GM23248 (cell line): ENCODE results near the gene MACROD2. TPM values are rescaled to one million over a fixed set of nuclear protein-coding genes. Genes with fewer than 3 reads are reported as not detected.
A peak's percentile ranks its signal among the peaks of the same experiment; 100 is the strongest.

Experiments used
- DNase-seq: peaks from one replicate; pipeline ENCODE4 v3.0.0-alpha.2; 2015
- H2AFZ ChIP-seq: fragments of 200-600 bp; sonication (generic); 2 replicates; pipeline ENCODE4 v1.6.1; 2016; ENCODE audit warnings: antibody characterized with exemption
- H3F3A ChIP-seq: fragments of 200-600 bp; sonication (generic); 2 replicates; pipeline ENCODE4 v1.6.1; 2016; ENCODE audit warnings: mild to moderate bottlenecking, antibody characterized with exemption, mixed run types; ENCODE audit not compliant: insufficient read depth
- H3K27ac ChIP-seq: fragments of 200-600 bp; sonication (generic); 2 replicates; pipeline ENCODE4 v1.5.1; 2016; ENCODE audit warnings: mild to moderate bottlenecking
- H3K27me3 ChIP-seq: fragments of 200-600 bp; sonication (generic); replicated peaks from 2 replicates; pipeline ENCODE4 v1.6.1; 2016; ENCODE audit warnings: mild to moderate bottlenecking; ENCODE audit not compliant: insufficient read depth
- H3K36me3 ChIP-seq: fragments of 200-600 bp; sonication (generic); 2 replicates; pipeline ENCODE4 v1.6.1; 2016; ENCODE audit warnings: low read depth, mild to moderate bottlenecking
- H3K4me1 ChIP-seq: fragments of 200-600 bp; sonication (generic); 2 replicates; pipeline ENCODE4 v1.6.1; 2016; ENCODE audit warnings: mild to moderate bottlenecking; ENCODE audit not compliant: insufficient read depth
- H3K4me2 ChIP-seq: fragments of 200-600 bp; sonication (generic); one replicate; pipeline ENCODE4 v1.6.1; 2016; ENCODE audit warnings: mild to moderate bottlenecking; ENCODE audit not compliant: unreplicated experiment
- H3K4me3 ChIP-seq: fragments of 200-600 bp; sonication (generic); 2 replicates; pipeline ENCODE4 v1.5.1; 2016; ENCODE audit warnings: mild to moderate bottlenecking
- H3K79me2 ChIP-seq: fragments of 200-600 bp; sonication (generic); 2 replicates; pipeline ENCODE4 v1.6.1; 2016; ENCODE audit warnings: mild to moderate bottlenecking; ENCODE audit not compliant: insufficient read depth
- H3K9ac ChIP-seq: fragments of 200-600 bp; sonication (generic); 2 replicates; pipeline ENCODE4 v1.6.1; 2016; ENCODE audit warnings: mild to moderate bottlenecking
- H3K9me2 ChIP-seq: fragments of 200-600 bp; sonication (generic); 2 replicates; pipeline ENCODE4 v1.6.1; 2016; ENCODE audit warnings: mixed run types, mild to moderate bottlenecking, moderate library complexity; ENCODE audit not compliant: insufficient read depth
- H3K9me3 ChIP-seq: fragments of 200-600 bp; sonication (generic); one replicate; pipeline ENCODE4 v1.6.1; 2017; ENCODE audit warnings: low read depth
- H4K20me1 ChIP-seq: fragments of 200-600 bp; sonication (generic); 2 replicates; pipeline ENCODE4 v1.6.0; 2016; ENCODE audit not compliant: insufficient read depth
- EZH2 ChIP-seq: fragments of 200-600 bp; sonication (generic); IDR thresholded peaks from 2 replicates; pipeline ENCODE4 v1.6.1; 2018; ENCODE audit warnings: antibody characterized with exemption, mild to moderate bottlenecking; ENCODE audit not compliant: insufficient read depth, poor library complexity, severe bottlenecking
- EZH2phosphoT487 ChIP-seq: fragments of 200-600 bp; sonication (generic); IDR thresholded peaks from 2 replicates; pipeline ENCODE4 v1.6.1; 2018; ENCODE audit warnings: antibody characterized with exemption, moderate library complexity, mild to moderate bottlenecking, low read depth; ENCODE audit not compliant: insufficient read depth
- WGBS, 2 experiments: methylation state at CpG; one replicate each; pipeline ENCODE4 v1.1.6; 2015 to 2017; ENCODE audit warnings: low lambda C conversion rate in 2 of 2, low coverage in 1 of 2; ENCODE audit errors: missing lambda C conversion rate in 2 of 2; 5-methylcytosine and 5-hydroxymethylcytosine counted together
- in situ Hi-C: fragments of 300-500 bp; cut with MboI; formaldehyde crosslinking; loops from 2 replicates; pipeline ENCODE4 v1.15.0; 2020
- polyA plus RNA-seq: library from polyadenylated mRNA; unstranded; fragments of >200 nt; fragmentation: Nextera tagmentation; extraction: Ambion mirVana; gene quantifications from 2 replicates; pipeline ENCODE4 v1.2.1, GENCODE V29; 2016
- total RNA-seq: library from RNA; depleted of rRNA; stranded (reverse); fragments of >200 nt; shearing (Covaris generic); gene quantifications from 2 replicates; pipeline ENCODE4 v1.2.3, GENCODE V29; 2014

Gene MACROD2
- total and polyA plus RNA-seq, 2 experiments from 2014 or later, result 1.1 to 3.1 TPM

- DNase-seq, result no peak
- WGBS, 2 experiments, result 10 to 16% methylated on average over 1 of the region's 1 CpG
Measured at GRCh38 chr20:16017656-16018055, 2022.3 kb downstream of the MACROD2 start.

GRCh38 chr20:16018881-16019280 lies 2023.6 kb downstream of the MACROD2 start:
- Histone ChIP-seq H3F3A (no peaks in the 10 kb centered on the region), H3K36me3 (no peaks in the 10 kb centered on the region), H3K4me3 (no peak overlapping the region), H3K79me2 (no peaks in the 10 kb centered on the region), H3K9ac (no peak overlapping the region), H3K9me2 (no peaks in the 10 kb centered on the region), H2AFZ (no peak overlapping the region), H3K27me3 (no peaks in the 10 kb centered on the region), H4K20me1 (no peaks in the 10 kb centered on the region), H3K4me1 (no peaks in the 10 kb centered on the region), H3K9me3 (no peaks in the 10 kb centered on the region), H3K4me2 (no peak overlapping the region), H3K27ac (no peak overlapping the region)
- no peak for DNase-seq
- TF ChIP-seq EZH2phosphoT487, result no peak
- TF ChIP-seq EZH2, result no peak
- in situ Hi-C loops, result no loop called here

More at GRCh38 chr20:16017656-16018055, 2022.3 kb downstream of the MACROD2 start:
- Histone ChIP-seq H2AFZ (no peak overlapping the region), H3K36me3 (no peaks in the 10 kb centered on the region), H3F3A (no peaks in the 10 kb centered on the region), H3K27ac (no peak overlapping the region), H3K9me3 (no peaks in the 10 kb centered on the region), H4K20me1 (no peaks in the 10 kb centered on the region), H3K4me3 (no peak overlapping the region), H3K27me3 (no peaks in the 10 kb centered on the region), H3K4me1 (no peaks in the 10 kb centered on the region), H3K9me2 (no peaks in the 10 kb centered on the region), H3K79me2 (no peaks in the 10 kb centered on the region), H3K4me2 (no peak overlapping the region), H3K9ac (no peak overlapping the region)
- TF ChIP-seq EZH2phosphoT487, result no peak
- no peak for TF ChIP-seq EZH2
- in situ Hi-C loops, result no loop called here

- no peak overlapping the region for H2AFZ ChIP-seq
- no peaks in the 10 kb centered on the region for H3K27me3 ChIP-seq
- no peak overlapping the region for H3K27ac ChIP-seq
- DNase-seq, result peak; percentile 39
- H3F3A ChIP-seq, result no peaks in the 10 kb centered on the region
- H3K4me2 ChIP-seq, result no peak overlapping the region
- no peak overlapping the region for H3K4me3 ChIP-seq
- no peaks in the 10 kb centered on the region for H3K4me1 ChIP-seq
- WGBS, 2 experiments, result 33 to 36% methylated on average over 3 of the region's 3 CpGs
- no peaks in the 10 kb centered on the region for H3K36me3 ChIP-seq
- TF ChIP-seq EZH2 (no peak), EZH2phosphoT487 (no peak)
- H4K20me1 ChIP-seq, result no peaks in the 10 kb centered on the region
- in situ Hi-C loops, result no loop called here
- no peak overlapping the region for H3K9ac ChIP-seq
- no peaks in the 10 kb centered on the region for H3K9me3 ChIP-seq
- H3K9me2 ChIP-seq, result no peaks in the 10 kb centered on the region
- no peaks in the 10 kb centered on the region for H3K79me2 ChIP-seq
Measured at GRCh38 chr20:16020971-16021370, 2025.7 kb downstream of the MACROD2 start.

DNA sequence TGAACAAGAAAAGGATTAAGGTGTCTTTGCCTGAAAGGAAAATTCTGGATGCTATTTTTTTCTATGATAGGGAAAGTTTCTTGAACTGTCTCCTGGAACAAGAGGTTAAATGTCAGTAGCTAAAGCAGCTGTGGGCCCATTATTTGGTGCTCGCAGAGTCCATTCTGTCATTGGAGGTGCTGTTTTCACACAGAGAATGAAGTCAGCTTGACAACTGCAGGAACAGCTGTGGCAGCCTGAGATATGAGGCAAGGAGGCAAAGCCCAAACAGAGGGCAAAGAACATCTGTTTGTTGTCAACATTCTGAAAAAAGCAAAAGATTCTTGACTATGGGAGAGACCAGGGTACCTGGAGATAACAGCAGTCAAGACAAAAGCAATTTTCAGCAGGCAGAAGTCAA lies 2029.8 kb downstream of the MACROD2 start:
- H2AFZ ChIP-seq, result no peak overlapping the region
- H3K4me1 ChIP-seq, result no peaks in the 10 kb centered on the region
- H3K27ac ChIP-seq, result no peak overlapping the region
- no peaks in the 10 kb centered on the region for H3F3A ChIP-seq
- in situ Hi-C loops, result no loop called here
- 9 to 42% methylated on average over 1 of the region's 1 CpG for WGBS, 2 experiments
- no peaks in the 10 kb centered on the region for H3K27me3 ChIP-seq
- no peaks in the 10 kb centered on the region for H3K36me3 ChIP-seq
- H3K79me2 ChIP-seq, result no peaks in the 10 kb centered on the region
- no peaks in the 10 kb centered on the region for H3K9me3 ChIP-seq
- no peak overlapping the region for H3K4me3 ChIP-seq
- TF ChIP-seq EZH2phosphoT487 (no peak), EZH2 (no peak)
- H3K4me2 ChIP-seq, result no peak overlapping the region
- H4K20me1 ChIP-seq, result no peaks in the 10 kb centered on the region; the same call in 1 of the 2 replicates
- no peaks in the 10 kb centered on the region for H3K9me2 ChIP-seq
- no peak for DNase-seq
- H3K9ac ChIP-seq, result no peak overlapping the region

GRCh38 chr20:16027686-16028085 lies 2032.4 kb downstream of the MACROD2 start:
- H3K4me3 ChIP-seq, result no peak overlapping the region
- no peaks in the 10 kb centered on the region for H3K4me1 ChIP-seq
- TF ChIP-seq EZH2phosphoT487, result no peak
- TF ChIP-seq EZH2, result no peak
- no peaks in the 10 kb centered on the region for H3K36me3 ChIP-seq
- H2AFZ ChIP-seq, result no peak overlapping the region
- no peak overlapping the region for H3K27ac ChIP-seq
- no peaks in the 10 kb centered on the region for H3K27me3 ChIP-seq
- in situ Hi-C loops, result no loop called here
- H3K9me3 ChIP-seq, result no peaks in the 10 kb centered on the region
- no peaks in the 10 kb centered on the region for H3F3A ChIP-seq
- no peak overlapping the region for H3K9ac ChIP-seq
- H3K79me2 ChIP-seq, result no peaks in the 10 kb centered on the region
- no peak for DNase-seq
- no peaks in the 10 kb centered on the region for H3K9me2 ChIP-seq
- no peak overlapping the region for H3K4me2 ChIP-seq
- H4K20me1 ChIP-seq, result no peaks in the 10 kb centered on the region; the same call in 1 of the 2 replicates
